Measurements from ENCODE around the gene ZNF213. TPM values are rescaled to one million over a fixed set of nuclear protein-coding genes. Genes with fewer than 3 reads are reported as not detected.

Gene ZNF213
- polyA plus RNA-seq, 3 donors: 1.5 to 2.6 (median 1.8) TPM

DNA sequence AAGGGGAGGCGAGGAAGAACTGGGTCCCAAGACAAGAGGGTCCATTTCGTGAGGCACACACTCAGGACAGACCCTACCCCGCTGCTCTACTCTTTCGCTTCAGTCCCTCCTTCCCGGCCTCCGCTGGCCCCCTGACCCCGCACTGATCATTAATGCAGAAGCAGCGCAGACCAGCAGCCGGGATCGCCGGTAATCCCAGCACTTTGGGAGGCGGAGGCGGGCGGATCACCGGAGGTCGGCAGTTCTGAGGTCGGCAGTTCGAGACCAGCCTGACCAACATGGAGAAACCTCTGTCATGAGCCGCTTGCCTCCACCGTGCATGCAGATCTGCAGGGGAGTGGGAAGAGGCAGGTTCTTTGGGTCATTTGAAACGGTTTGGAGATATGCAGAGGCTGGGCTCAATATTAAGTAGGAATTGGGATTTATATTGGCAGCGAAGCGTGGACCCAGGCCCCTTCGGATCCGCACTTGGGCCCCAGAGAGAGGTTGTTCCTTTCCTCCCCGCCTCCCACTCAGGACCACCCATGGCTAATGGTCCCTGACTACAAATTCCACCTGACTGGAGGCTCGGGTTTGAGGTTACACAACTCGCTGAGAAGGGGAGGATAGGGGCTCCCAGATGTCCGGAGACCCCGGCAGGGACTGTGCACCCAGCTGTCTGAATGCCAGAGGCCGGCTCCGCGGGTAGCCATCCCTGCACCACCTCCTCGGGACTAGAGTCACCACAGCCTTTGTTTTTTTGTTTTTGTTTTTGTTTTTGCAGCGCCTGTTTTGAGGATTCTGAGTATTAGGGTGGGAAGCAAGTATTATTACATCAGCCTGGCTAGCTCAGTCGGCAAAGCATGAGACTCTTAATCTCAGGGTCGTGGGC, 29.5 kb downstream of the ZNF213 start:
- Histone ChIP-seq H3K27ac (ENCODE audit: low read depth in 1 of 2, low read length in 2 of 2) (no peak overlapping the region), H3K4me1 (ENCODE audit: control insufficient read depth in 1 of 2, insufficient read depth in 2 of 2, low read length in 2 of 2) (peaks cover 14 to 17% of the 10 kb centered on the region in 2 donors), H2AFZ (ENCODE audit: insufficient read depth, low read depth, low read length, poor library complexity, severe bottlenecking) (no peak overlapping the region), H3K4me3 (replicated peaks in 1 of 3; ENCODE audit: low read depth in 2 of 3, low read length in 3 of 3) (no peak overlapping the region), H3K9ac (ENCODE audit: insufficient read depth, low read length, poor library complexity, severe bottlenecking) (no peak overlapping the region), H3K27me3 (ENCODE audit: control insufficient read depth in 2 of 2, insufficient read depth in 2 of 2, low read length in 2 of 2) (peaks cover 15 to 52% of the 10 kb centered on the region in 2 donors), H3K9me3 (replicated peaks in 1 of 2; ENCODE audit: control insufficient read depth in 1 of 2, insufficient read depth in 1 of 2, low read length in 2 of 2) (no peaks in the 10 kb centered on the region), H3K36me3 (replicated peaks in 1 of 2; ENCODE audit: control insufficient read depth in 1 of 2, insufficient read depth in 2 of 2, low read length in 2 of 2) (no peaks in the 10 kb centered on the region), H3K79me2 (ENCODE audit: insufficient read depth, low read length) (no peaks in the 10 kb centered on the region), H3K4me2 (replicated peaks; ENCODE audit: extremely low read depth, low read length, poor library complexity, severe bottlenecking) (no peak overlapping the region), H4K20me1 (ENCODE audit: insufficient read depth, low read length) (no peaks in the 10 kb centered on the region)
- no peak overlapping the region for H3K27ac Mint-ChIP-seq
- peaks cover 73 to 93% (median 74%) of the 10 kb centered on the region in 3 donors for H3K27me3 Mint-ChIP-seq (ENCODE audit: low read depth in 3 of 3)
- H3K4me1 Mint-ChIP-seq: peaks cover 23% of the 10 kb centered on the region
- H3K9me3 Mint-ChIP-seq: peaks cover 0 to 17% (median 6%) of the 10 kb centered on the region in 7 donors
- H3K4me3 Mint-ChIP-seq: peak overlapping the region in 1 of 2 donors; percentile 21
- no peak for DNase-seq
- intact Hi-C loops (cut with micrococcal nuclease): no loop called here
- peaks cover 0 to 4% of the 10 kb centered on the region in 2 donors for H3K36me3 Mint-ChIP-seq
- TF ChIP-seq, protein P1, sequence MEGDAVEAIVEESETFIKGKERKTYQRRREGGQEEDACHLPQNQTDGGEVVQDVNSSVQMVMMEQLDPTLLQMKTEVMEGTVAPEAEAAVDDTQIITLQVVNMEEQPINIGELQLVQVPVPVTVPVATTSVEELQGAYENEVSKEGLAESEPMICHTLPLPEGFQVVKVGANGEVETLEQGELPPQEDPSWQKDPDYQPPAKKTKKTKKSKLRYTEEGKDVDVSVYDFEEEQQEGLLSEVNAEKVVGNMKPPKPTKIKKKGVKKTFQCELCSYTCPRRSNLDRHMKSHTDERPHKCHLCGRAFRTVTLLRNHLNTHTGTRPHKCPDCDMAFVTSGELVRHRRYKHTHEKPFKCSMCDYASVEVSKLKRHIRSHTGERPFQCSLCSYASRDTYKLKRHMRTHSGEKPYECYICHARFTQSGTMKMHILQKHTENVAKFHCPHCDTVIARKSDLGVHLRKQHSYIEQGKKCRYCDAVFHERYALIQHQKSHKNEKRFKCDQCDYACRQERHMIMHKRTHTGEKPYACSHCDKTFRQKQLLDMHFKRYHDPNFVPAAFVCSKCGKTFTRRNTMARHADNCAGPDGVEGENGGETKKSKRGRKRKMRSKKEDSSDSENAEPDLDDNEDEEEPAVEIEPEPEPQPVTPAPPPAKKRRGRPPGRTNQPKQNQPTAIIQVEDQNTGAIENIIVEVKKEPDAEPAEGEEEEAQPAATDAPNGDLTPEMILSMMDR (IDR thresholded peaks at IDR 0.05): no peak
- 90% methylated on average over 28 of the region's 37 CpGs for WGBS (ENCODE audit: insufficient coverage)

- Mint-ChIP-seq H3K4me1 (peaks cover 14% of the 10 kb centered on the region), H3K27me3 (ENCODE audit: low read depth in 3 of 3) (peaks cover 73 to 93% (median 75%) of the 10 kb centered on the region in 3 donors), H3K27ac (peak overlapping the region in 1 of 7 donors; percentile 60), H3K4me3 (peak overlapping the region; percentile 37 to 77), H3K9me3 (peaks cover 0 to 15% (median 5%) of the 10 kb centered on the region in 7 donors), H3K36me3 (no peaks in the 10 kb centered on the region)
- Histone ChIP-seq H3K4me1 (ENCODE audit: control insufficient read depth in 1 of 2, insufficient read depth in 2 of 2, low read length in 2 of 2) (peaks cover 6 to 9% of the 10 kb centered on the region in 2 donors), H3K79me2 (ENCODE audit: insufficient read depth, low read length) (no peaks in the 10 kb centered on the region), H3K27me3 (ENCODE audit: control insufficient read depth in 2 of 2, insufficient read depth in 2 of 2, low read length in 2 of 2) (peaks cover 19 to 53% of the 10 kb centered on the region in 2 donors), H2AFZ (ENCODE audit: insufficient read depth, low read depth, low read length, poor library complexity, severe bottlenecking) (peak overlapping the region; percentile 71), H3K4me2 (replicated peaks; ENCODE audit: extremely low read depth, low read length, poor library complexity, severe bottlenecking) (peak overlapping the region; percentile 60), H3K36me3 (replicated peaks in 1 of 2; ENCODE audit: control insufficient read depth in 1 of 2, insufficient read depth in 2 of 2, low read length in 2 of 2) (no peaks in the 10 kb centered on the region), H3K9me3 (replicated peaks in 1 of 2; ENCODE audit: control insufficient read depth in 1 of 2, insufficient read depth in 1 of 2, low read length in 2 of 2) (peaks cover 0 to 3% of the 10 kb centered on the region in 2 donors), H3K27ac (ENCODE audit: low read depth in 1 of 2, low read length in 2 of 2) (no peak overlapping the region), H3K9ac (ENCODE audit: insufficient read depth, low read length, poor library complexity, severe bottlenecking) (peak overlapping the region; percentile 21), H4K20me1 (ENCODE audit: insufficient read depth, low read length) (no peaks in the 10 kb centered on the region), H3K4me3 (replicated peaks in 1 of 3; ENCODE audit: low read depth in 2 of 3, low read length in 3 of 3) (peak overlapping the region in 1 of 3 experiments; percentile 60)
- DNase-seq: no peak
- 100% methylated on average over 2 of the region's 12 CpGs for WGBS (ENCODE audit: insufficient coverage)
- TF ChIP-seq, protein P1 (IDR thresholded peaks at IDR 0.05): no peak
- intact Hi-C loops (cut with micrococcal nuclease): loop anchor here in 1 of 2 donors (5.0 kb wide), 1 partner anchor 103 kb away; no protein-coding TSS in a partner anchor
These were observed 30.4 kb downstream of the ZNF213 start for GRCh38 chr16:3165111-3165822.

Data from CD14-positive monocyte (primary cell).